ENCODE results near the gene CMYA5. TPM values are rescaled to one million over a fixed set of nuclear protein-coding genes. Genes with fewer than 3 reads are reported as not detected.

CMYA5 gene
- total RNA-seq, 1 experiment from 2014 or later = 0.81 TPM

GRCh38 chr5:79684782-79685181, 4.9 kb upstream of the CMYA5 start:
- ChIA-PET CTCF (no interaction called here), POLR2A (ENCODE audit: unreplicated experiment) (no interaction called here)
- Histone ChIP-seq H3K27ac (no peak overlapping the region), H3K4me3 (no peak overlapping the region), H3K79me2 (ENCODE audit: low read depth) (no peaks in the 10 kb centered on the region), H3K9me2 (ENCODE audit: insufficient read depth) (no peaks in the 10 kb centered on the region), H3K27me3 (ENCODE audit: insufficient read depth, low read depth) (no peaks in the 10 kb centered on the region), H3K36me3 (ENCODE audit: low read depth) (0 out of 2 replicates have a peak, but pooled peaks cover 14% of the 10 kb centered on the region), H3K4me1 (replicated peaks; ENCODE audit: insufficient read depth) (no peaks in the 10 kb centered on the region), H3K9me3 (ENCODE audit: insufficient read depth, low read depth) (no peaks in the 10 kb centered on the region), H3K4me2 (no peak overlapping the region), H4K20me1 (ENCODE audit: insufficient read depth) (no peaks in the 10 kb centered on the region), H2AFZ (no peak overlapping the region), H3F3A (ENCODE audit: insufficient read depth, low read depth) (no peaks in the 10 kb centered on the region)
- no peak for TF ChIP-seq EZH2 (IDR thresholded peaks at IDR 0.05; ENCODE audit: low read depth)
- TF ChIP-seq, protein P1, sequence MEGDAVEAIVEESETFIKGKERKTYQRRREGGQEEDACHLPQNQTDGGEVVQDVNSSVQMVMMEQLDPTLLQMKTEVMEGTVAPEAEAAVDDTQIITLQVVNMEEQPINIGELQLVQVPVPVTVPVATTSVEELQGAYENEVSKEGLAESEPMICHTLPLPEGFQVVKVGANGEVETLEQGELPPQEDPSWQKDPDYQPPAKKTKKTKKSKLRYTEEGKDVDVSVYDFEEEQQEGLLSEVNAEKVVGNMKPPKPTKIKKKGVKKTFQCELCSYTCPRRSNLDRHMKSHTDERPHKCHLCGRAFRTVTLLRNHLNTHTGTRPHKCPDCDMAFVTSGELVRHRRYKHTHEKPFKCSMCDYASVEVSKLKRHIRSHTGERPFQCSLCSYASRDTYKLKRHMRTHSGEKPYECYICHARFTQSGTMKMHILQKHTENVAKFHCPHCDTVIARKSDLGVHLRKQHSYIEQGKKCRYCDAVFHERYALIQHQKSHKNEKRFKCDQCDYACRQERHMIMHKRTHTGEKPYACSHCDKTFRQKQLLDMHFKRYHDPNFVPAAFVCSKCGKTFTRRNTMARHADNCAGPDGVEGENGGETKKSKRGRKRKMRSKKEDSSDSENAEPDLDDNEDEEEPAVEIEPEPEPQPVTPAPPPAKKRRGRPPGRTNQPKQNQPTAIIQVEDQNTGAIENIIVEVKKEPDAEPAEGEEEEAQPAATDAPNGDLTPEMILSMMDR (conservative IDR thresholded peaks at IDR 0.05) = no peak
- DNase-seq = no peak
- no TSS peak for BruUV-seq (replicated peaks)
- intact Hi-C loops (cut with micrococcal nuclease; ENCODE audit: unreplicated experiment) = no loop called here

DNA sequence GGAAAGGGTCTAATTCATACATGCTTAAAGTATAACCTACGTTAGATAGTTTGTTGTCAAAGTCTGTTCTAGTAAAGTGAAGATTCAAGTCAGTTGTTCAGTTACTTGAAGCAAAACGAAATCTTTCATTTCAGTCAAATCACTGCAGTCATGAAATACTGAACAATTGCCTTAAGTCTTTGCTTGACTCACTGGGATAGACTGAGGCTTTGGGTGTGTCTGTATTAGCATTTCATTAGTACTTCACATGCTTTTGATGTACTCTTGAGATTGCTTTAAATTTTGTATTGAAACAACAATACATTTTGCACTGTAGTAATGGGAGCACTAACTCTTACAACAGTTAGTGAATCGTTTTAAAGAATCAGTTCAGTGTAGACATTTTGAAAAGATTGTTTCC, 4.0 kb upstream of the CMYA5 start:
- Histone ChIP-seq H3K9me2 (ENCODE audit: insufficient read depth) (no peaks in the 10 kb centered on the region), H3K27ac (peak overlapping the region; percentile 4; the same call in 1 of the 2 replicates), H4K20me1 (ENCODE audit: insufficient read depth) (no peaks in the 10 kb centered on the region), H3K79me2 (ENCODE audit: low read depth) (no peaks in the 10 kb centered on the region), H3K36me3 (ENCODE audit: low read depth) (0 out of 2 replicates have a peak, but pooled peaks cover 7% of the 10 kb centered on the region), H3K4me3 (no peak overlapping the region), H3K4me1 (replicated peaks; ENCODE audit: insufficient read depth) (no peaks in the 10 kb centered on the region), H3K27me3 (ENCODE audit: insufficient read depth, low read depth) (no peaks in the 10 kb centered on the region), H3K9me3 (ENCODE audit: insufficient read depth, low read depth) (no peaks in the 10 kb centered on the region), H3F3A (ENCODE audit: insufficient read depth, low read depth) (no peaks in the 10 kb centered on the region), H2AFZ (no peak overlapping the region), H3K4me2 (no peak overlapping the region)
- POLR2A ChIA-PET (ENCODE audit: unreplicated experiment) = interaction anchor here (0.6 kb wide), 1 partner anchor 12 kb away, joined by 7 read pairs; no protein-coding TSS in a partner anchor
- CTCF ChIA-PET = no interaction called here
- no peak for DNase-seq
- no TSS peak for BruUV-seq (replicated peaks)
- TF ChIP-seq EZH2 (IDR thresholded peaks at IDR 0.05; ENCODE audit: low read depth) = no peak
- TF ChIP-seq, protein P1 (conservative IDR thresholded peaks at IDR 0.05) = no peak
- intact Hi-C loops (cut with micrococcal nuclease; ENCODE audit: unreplicated experiment) = no loop called here

DNA sequence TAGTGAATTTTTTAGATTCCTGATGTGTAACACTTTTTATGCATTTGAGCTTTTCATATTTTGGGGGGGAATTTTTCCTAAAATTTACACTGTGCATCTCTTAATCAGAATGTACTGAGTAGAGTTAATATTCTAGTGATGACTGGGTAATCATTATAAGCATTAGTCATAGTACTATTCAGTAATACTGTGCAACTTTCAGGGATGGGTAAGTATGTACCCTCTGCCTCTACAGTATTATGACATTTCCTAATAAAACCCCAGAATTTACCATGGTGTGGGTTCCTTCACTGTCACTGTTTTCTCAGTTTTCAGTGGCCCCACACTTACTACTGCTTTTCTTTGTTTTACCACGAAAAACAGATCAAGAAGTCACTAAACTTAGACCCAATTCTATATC, 2.8 kb upstream of the CMYA5 start:
- Histone ChIP-seq H3K36me3 (ENCODE audit: low read depth) (0 out of 2 replicates have a peak, but pooled peaks cover 2% of the 10 kb centered on the region), H3K4me2 (no peak overlapping the region), H4K20me1 (ENCODE audit: insufficient read depth) (no peaks in the 10 kb centered on the region), H3K27me3 (ENCODE audit: insufficient read depth, low read depth) (no peaks in the 10 kb centered on the region), H3K9me2 (ENCODE audit: insufficient read depth) (no peaks in the 10 kb centered on the region), H3F3A (ENCODE audit: insufficient read depth, low read depth) (no peaks in the 10 kb centered on the region), H3K27ac (no peak overlapping the region), H3K4me3 (no peak overlapping the region), H2AFZ (no peak overlapping the region), H3K79me2 (ENCODE audit: low read depth) (no peaks in the 10 kb centered on the region), H3K4me1 (replicated peaks; ENCODE audit: insufficient read depth) (no peaks in the 10 kb centered on the region), H3K9me3 (ENCODE audit: insufficient read depth, low read depth) (no peaks in the 10 kb centered on the region)
- CTCF ChIA-PET = no interaction called here
- intact Hi-C loops (cut with micrococcal nuclease; ENCODE audit: unreplicated experiment) = no loop called here
- no peak for DNase-seq
- POLR2A ChIA-PET (ENCODE audit: unreplicated experiment) = no interaction called here
- TF ChIP-seq, protein P1 (conservative IDR thresholded peaks at IDR 0.05) = no peak
- TF ChIP-seq EZH2 (IDR thresholded peaks at IDR 0.05; ENCODE audit: low read depth) = no peak
- BruUV-seq (replicated peaks) = no TSS peak
